Stomach (tissue), 4 donors: ENCODE measurements around the gene TXNDC17.

ENCODE experiments used
- EP300 ChIP-seq: sonication (generic); formaldehyde crosslinking; IDR thresholded peaks from one replicate; pipeline ENCODE4 v1.6.1; 2017; ENCODE audit warnings: antibody characterized with exemption
- POLR2A ChIP-seq, 4 donors: fragments of 450-650 bp; IDR thresholded peaks; one replicate each; pipeline ENCODE4 v1.6.1; 2016; ENCODE audit warnings: antibody characterized with exemption in 4 of 4, control low read depth in 2 of 4, mild to moderate bottlenecking in 1 of 4, moderate library complexity in 1 of 4
- POLR2AphosphoS5 ChIP-seq, 3 donors: sonication (generic); formaldehyde crosslinking; IDR thresholded peaks; one replicate each; pipeline ENCODE4 v1.6.1; 2016; ENCODE audit warnings: antibody characterized with exemption in 3 of 3
- TF ChIP-seq, protein P1 (sequence below), 7 experiments: fragments of 450-650 bp in 4 of 7; fragments of 200-600 bp in 3 of 7; sonication (generic) in 3 of 7; IDR thresholded peaks; one replicate each; pipeline ENCODE4 v1.5.1; 2016 to 2019; ENCODE audit warnings: antibody characterized with exemption in 7 of 7, control low read depth in 2 of 7, mild to moderate bottlenecking in 1 of 7

DNA sequence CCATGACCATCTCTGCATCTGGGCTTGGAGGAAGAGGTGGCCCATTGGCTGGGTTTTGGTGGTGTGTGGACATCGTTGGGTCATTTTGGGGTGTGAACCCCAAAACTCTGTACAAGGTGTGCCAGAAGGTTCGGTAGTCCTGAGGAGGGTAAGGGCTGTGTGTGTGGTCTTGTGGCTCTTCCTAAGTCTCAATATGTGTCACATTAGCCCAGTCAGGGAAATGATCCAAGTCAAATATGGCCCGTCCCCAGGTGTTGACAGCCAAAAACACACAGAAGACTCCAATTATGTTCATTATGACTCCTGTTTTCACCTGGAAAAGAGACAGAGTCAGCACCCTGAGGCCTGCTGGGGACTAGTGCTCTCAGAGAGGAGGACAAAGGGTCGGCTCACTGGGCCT lies 45.2 kb downstream of the TXNDC17 start:
- TF ChIP-seq POLR2A (IDR thresholded peaks at IDR 0.05) (no peak), EP300 (no peak), POLR2AphosphoS5 (IDR thresholded peaks at IDR 0.05) (no peak)
- TF ChIP-seq, protein P1, sequence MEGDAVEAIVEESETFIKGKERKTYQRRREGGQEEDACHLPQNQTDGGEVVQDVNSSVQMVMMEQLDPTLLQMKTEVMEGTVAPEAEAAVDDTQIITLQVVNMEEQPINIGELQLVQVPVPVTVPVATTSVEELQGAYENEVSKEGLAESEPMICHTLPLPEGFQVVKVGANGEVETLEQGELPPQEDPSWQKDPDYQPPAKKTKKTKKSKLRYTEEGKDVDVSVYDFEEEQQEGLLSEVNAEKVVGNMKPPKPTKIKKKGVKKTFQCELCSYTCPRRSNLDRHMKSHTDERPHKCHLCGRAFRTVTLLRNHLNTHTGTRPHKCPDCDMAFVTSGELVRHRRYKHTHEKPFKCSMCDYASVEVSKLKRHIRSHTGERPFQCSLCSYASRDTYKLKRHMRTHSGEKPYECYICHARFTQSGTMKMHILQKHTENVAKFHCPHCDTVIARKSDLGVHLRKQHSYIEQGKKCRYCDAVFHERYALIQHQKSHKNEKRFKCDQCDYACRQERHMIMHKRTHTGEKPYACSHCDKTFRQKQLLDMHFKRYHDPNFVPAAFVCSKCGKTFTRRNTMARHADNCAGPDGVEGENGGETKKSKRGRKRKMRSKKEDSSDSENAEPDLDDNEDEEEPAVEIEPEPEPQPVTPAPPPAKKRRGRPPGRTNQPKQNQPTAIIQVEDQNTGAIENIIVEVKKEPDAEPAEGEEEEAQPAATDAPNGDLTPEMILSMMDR (IDR thresholded peaks at IDR 0.05): no peak
